MCF 10A (cell line): ENCODE measurements around the gene ASCC2. TPM values are rescaled to one million over a fixed set of nuclear protein-coding genes. Genes with fewer than 3 reads are reported as not detected.

Source experiments
- BruUV-seq: library from RNA; stranded (reverse); fragments of 400-500 nt; replicated peaks from 2 replicates; lab custom pipeline; 2021; lab: Mats Ljungman, UMichigan
- CTCF ChIA-PET: fragments of 300-600 bp; sonication (Branson Sonifier 250); formaldehyde crosslinking; extraction: SDS; loops from one replicate; lab custom pipeline; 2021; ENCODE audit warnings: antibody characterized with exemption, inconsistent platforms; lab: Yijun Ruan, JAX
- POLR2A ChIA-PET: fragments of 300-600, 350-650 bp; sonication (Branson Sonifier 250); formaldehyde crosslinking; extraction: SDS; loops from one replicate; lab custom pipeline; 2020; ENCODE audit warnings: antibody characterized with exemption, inconsistent platforms; lab: Yijun Ruan, JAX
- DNase-seq: peaks from one replicate; pipeline ENCODE4 v3.0.0-alpha.2; 2018; ENCODE audit not compliant: unreplicated experiment
- H3K27ac Mint-ChIP-seq: one replicate; pipeline ENCODE4 v1.8.0; 2022; ENCODE audit warnings: mild to moderate bottlenecking, low read depth, mixed read lengths; ENCODE audit not compliant: unreplicated experiment
- H3K27me3 Mint-ChIP-seq: one replicate; pipeline ENCODE4 v1.8.0; 2022; ENCODE audit warnings: mixed read lengths; ENCODE audit not compliant: insufficient read depth, unreplicated experiment
- H3K36me3 Mint-ChIP-seq: one replicate; pipeline ENCODE4 v1.8.0; 2022; ENCODE audit warnings: mild to moderate bottlenecking, moderate library complexity, mixed read lengths; ENCODE audit not compliant: insufficient read depth, unreplicated experiment
- H3K4me1 Mint-ChIP-seq: one replicate; pipeline ENCODE4 v1.8.0; 2022; ENCODE audit warnings: mixed read lengths; ENCODE audit not compliant: insufficient read depth, unreplicated experiment
- H3K4me3 Mint-ChIP-seq: one replicate; pipeline ENCODE4 v1.8.0; 2022; ENCODE audit warnings: mild to moderate bottlenecking, moderate library complexity, mixed read lengths; ENCODE audit not compliant: unreplicated experiment
- H3K9me3 Mint-ChIP-seq: one replicate; pipeline ENCODE4 v1.8.0; 2022; ENCODE audit warnings: mixed read lengths; ENCODE audit not compliant: unreplicated experiment
- intact Hi-C: fragments of 100-400 bp; cut with micrococcal nuclease; formaldehyde crosslinking; loops from 2 replicates; pipeline ENCODE4 v1.14.1; 2022
- total RNA-seq: library from RNA; stranded (reverse); gene quantifications from 2 replicates; pipeline ENCODE4 v1.2.3, GENCODE V29; 2022
- TF ChIP-seq, protein P1 (sequence below): fragments of 200-600 bp; IDR thresholded peaks from one replicate; pipeline ENCODE4 v1.8.0; 2022; ENCODE audit warnings: antibody characterized with exemption, mild to moderate bottlenecking; ENCODE audit not compliant: unreplicated experiment

ASCC2 gene
- total RNA-seq, 1 experiment from 2014 or later = 70.7 TPM

DNA sequence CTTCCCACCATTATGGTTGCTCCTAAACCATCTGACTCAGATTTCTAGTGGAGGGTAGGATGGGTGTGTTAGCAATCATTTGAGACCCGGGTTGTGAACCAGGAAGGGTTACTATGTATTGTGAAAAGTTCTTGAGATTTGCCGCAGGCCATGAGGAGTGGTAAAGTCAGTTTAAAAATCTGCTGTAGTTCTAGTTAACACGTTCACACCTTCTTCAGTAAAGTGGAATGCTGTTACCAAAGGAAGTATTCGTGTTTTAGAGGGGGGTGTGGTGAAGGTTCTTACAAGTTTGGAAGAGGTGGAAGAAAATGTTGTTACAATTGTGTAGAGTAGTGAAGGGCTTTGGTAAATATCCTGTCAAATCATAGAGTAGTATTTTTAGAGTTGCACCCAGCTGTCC lies 47.5 kb upstream of the ASCC2 start:
- CTCF ChIA-PET = no interaction called here
- TF ChIP-seq, protein P1, sequence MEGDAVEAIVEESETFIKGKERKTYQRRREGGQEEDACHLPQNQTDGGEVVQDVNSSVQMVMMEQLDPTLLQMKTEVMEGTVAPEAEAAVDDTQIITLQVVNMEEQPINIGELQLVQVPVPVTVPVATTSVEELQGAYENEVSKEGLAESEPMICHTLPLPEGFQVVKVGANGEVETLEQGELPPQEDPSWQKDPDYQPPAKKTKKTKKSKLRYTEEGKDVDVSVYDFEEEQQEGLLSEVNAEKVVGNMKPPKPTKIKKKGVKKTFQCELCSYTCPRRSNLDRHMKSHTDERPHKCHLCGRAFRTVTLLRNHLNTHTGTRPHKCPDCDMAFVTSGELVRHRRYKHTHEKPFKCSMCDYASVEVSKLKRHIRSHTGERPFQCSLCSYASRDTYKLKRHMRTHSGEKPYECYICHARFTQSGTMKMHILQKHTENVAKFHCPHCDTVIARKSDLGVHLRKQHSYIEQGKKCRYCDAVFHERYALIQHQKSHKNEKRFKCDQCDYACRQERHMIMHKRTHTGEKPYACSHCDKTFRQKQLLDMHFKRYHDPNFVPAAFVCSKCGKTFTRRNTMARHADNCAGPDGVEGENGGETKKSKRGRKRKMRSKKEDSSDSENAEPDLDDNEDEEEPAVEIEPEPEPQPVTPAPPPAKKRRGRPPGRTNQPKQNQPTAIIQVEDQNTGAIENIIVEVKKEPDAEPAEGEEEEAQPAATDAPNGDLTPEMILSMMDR = no peak
- intact Hi-C loops = no loop called here
- BruUV-seq = no TSS peak
- no peak overlapping the region for H3K4me3 Mint-ChIP-seq
- no peak overlapping the region for H3K27ac Mint-ChIP-seq
- POLR2A ChIA-PET = interaction anchor here (0.9 to 2.0 kb wide), 3 partner anchors 19 to 90 kb away, joined by 3 to 7 read pairs (median 3); no protein-coding TSS in a partner anchor
- DNase-seq = no peak
- no peaks in the 10 kb centered on the region for H3K9me3 Mint-ChIP-seq
- no peaks in the 10 kb centered on the region for H3K27me3 Mint-ChIP-seq
- peaks cover 11% of the 10 kb centered on the region for H3K4me1 Mint-ChIP-seq
- no peaks in the 10 kb centered on the region for H3K36me3 Mint-ChIP-seq

DNA sequence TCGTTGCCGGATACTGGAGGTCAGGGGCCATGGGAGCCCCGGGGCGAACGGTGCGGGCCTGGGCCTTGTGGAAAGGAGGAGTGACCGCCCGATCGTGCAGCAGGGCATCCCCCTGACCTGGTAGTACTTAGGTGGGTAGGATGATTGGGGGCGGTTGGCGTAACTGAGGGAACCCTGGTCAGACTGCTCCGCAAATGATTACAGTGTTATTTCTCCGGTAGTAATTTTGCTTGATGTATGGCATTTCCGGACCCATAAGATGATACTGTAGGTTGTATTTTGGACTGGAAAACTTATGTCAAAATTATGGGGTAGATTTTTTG lies 45.7 kb upstream of the ASCC2 start:
- peaks cover 11% of the 10 kb centered on the region for H3K4me1 Mint-ChIP-seq
- no TSS peak for BruUV-seq
- DNase-seq = no peak
- ChIA-PET CTCF (interaction anchor here (0.6 to 0.9 kb wide), 3 partner anchors 24 to 96 kb away, joined by 3 read pairs; no protein-coding TSS in a partner anchor), POLR2A (interaction anchor here (0.6 to 1.8 kb wide), 12 partner anchors 9 to 162 kb away, joined by 3 to 15 read pairs (median 5); partner anchors contain the start of genes ASCC2, UQCR10 and ZMAT5)
- H3K36me3 Mint-ChIP-seq = no peaks in the 10 kb centered on the region
- H3K27me3 Mint-ChIP-seq = no peaks in the 10 kb centered on the region
- intact Hi-C loops = loop anchor here (1.0 kb wide), 2 partner anchors 45 to 111 kb away; partner anchors contain the start of gene ASCC2
- peak overlapping the region; percentile 84 for H3K4me3 Mint-ChIP-seq
- H3K9me3 Mint-ChIP-seq = no peaks in the 10 kb centered on the region
- peak overlapping the region; percentile 71 for H3K27ac Mint-ChIP-seq
- TF ChIP-seq, protein P1 = no peak

DNA sequence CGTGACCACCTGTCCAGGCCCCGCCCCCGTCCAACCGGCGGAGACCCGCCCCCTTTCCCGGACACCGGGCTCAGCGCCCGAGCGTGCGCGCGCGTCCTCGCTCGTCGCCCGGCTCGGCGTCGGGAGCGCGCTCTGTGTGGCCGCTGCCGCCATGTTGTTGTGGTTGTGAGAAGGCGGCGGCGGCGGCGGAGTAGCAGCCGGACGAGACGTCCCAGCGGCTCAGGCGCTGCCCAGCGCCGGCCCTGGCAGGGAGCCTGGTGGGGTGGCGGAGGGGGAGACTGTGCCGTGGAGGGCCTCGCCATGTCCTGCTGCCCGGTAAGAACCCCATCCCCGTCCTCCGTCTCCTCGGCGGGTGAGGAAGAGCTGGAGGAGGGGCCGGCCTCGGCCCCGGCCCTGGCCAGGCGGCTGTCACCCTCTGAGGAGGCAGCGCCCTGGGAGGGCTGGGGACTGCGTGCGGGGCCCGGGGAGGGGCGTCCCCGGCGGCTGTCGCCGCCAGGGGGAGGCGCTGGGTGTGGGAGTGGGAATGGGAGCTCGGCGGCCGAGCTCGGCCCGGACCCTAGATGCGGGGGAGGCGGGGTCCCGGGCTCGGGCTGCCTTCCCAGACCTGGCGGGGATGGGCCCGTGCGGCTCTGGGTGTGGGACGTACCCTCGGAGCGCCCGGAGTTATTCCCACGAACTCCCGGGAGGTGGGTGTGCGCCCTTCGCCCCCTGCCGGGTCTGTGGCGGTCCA lies 45.1 kb upstream of the ASCC2 start, which contains the start of gene MTMR3:
Gene MTMR3 (plus strand): TSS at position 130 of the 730 bp plus-strand sequence. CDS start 87,886 bp downstream, outside the sequence.
- H3K9me3 Mint-ChIP-seq = no peaks in the 10 kb centered on the region
- DNase-seq = peak; percentile 87
- peak within 1 kb of the TSS; percentile 71 for H3K27ac Mint-ChIP-seq
- H3K4me3 Mint-ChIP-seq = peak within 1 kb of the TSS; percentile 84
- intact Hi-C loops = loop anchor here (1.0 kb wide), 2 partner anchors 45 to 111 kb away; partner anchors contain the start of gene ASCC2
- no peaks in the 10 kb centered on the region for H3K27me3 Mint-ChIP-seq
- TF ChIP-seq, protein P1 = peak; percentile 44
- no peaks in the 10 kb centered on the region for H3K36me3 Mint-ChIP-seq
- BruUV-seq = no TSS peak
- ChIA-PET POLR2A (interaction anchor here (0.6 to 1.8 kb wide), 16 partner anchors 9 to 474 kb away, joined by 3 to 15 read pairs (median 4); partner anchors contain the start of genes ASCC2, CCDC157, SF3A1 and UQCR10), CTCF (interaction anchor here (0.6 to 1.1 kb wide), 4 partner anchors 25 to 178 kb away, joined by 3 to 4 read pairs (median 3); no protein-coding TSS in a partner anchor)
- H3K4me1 Mint-ChIP-seq = peaks cover 7% of the 10 kb centered on the region

DNA sequence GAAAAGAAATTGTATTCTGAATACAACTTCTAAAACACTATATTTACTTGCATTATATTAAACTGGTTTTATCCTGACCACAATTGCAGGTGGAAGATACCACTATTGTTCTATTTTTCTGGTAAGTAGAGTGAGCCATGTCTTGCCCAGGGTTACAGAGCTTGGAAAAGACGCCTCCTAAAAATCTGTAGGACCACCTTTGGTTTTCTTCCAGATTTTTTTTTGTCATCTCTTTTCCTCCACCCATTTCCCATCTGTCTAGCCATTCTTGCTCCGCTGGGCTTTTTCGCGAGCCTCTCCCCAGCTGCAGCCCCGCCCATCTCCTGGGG lies 44.6 kb upstream of the ASCC2 start:
- H3K27ac Mint-ChIP-seq = peak overlapping the region; percentile 71
- H3K27me3 Mint-ChIP-seq = no peaks in the 10 kb centered on the region
- ChIA-PET POLR2A (interaction anchor here (0.6 to 1.8 kb wide), 10 partner anchors 8 to 474 kb away, joined by 3 to 15 read pairs (median 4); partner anchors contain the start of genes CCDC157, SF3A1, UQCR10 and ZMAT5), CTCF (interaction anchor here (0.6 to 1.1 kb wide), 2 partner anchors 85 to 178 kb away, joined by 3 to 4 read pairs; no protein-coding TSS in a partner anchor)
- H3K4me3 Mint-ChIP-seq = peak overlapping the region; percentile 84
- H3K4me1 Mint-ChIP-seq = peaks cover 7% of the 10 kb centered on the region
- no peaks in the 10 kb centered on the region for H3K9me3 Mint-ChIP-seq
- intact Hi-C loops = loop anchor here (1.0 kb wide), 2 partner anchors 44 to 112 kb away; partner anchors contain the start of gene ASCC2
- no peaks in the 10 kb centered on the region for H3K36me3 Mint-ChIP-seq
- TF ChIP-seq, protein P1 = no peak
- no TSS peak for BruUV-seq
- no peak for DNase-seq
